Measurements from ENCODE around the gene CTDNEP1. TPM values are rescaled to one million over a fixed set of nuclear protein-coding genes. Genes with fewer than 3 reads are reported as not detected.

The CTDNEP1 gene
- total and polyA plus RNA-seq, 2 donors (not counting 3 experiments of a cell fraction or from before 2014, with no cell fraction given) = 130 to 143 TPM

DNA sequence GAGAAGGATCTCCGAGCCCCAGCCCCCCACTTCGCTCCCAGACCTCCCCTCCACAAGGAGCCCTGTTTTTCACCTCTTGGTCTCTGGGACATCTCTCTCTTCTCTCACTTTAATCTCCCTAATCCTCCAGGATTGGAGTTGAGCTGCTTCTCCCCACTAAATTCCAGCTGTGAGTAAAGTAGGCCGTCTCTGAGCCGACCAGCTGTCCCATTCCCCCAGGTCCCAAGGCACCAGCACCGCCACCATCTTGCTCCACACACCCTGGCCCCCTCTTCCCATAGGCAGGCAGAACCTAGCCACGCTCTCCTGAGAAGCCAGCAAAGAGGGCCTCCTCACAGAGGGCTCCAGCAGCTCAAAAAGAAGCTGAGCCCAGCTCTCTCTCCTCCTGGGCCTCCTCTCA, 32.8 kb downstream of the CTDNEP1 start:
- no peak overlapping the region for H3K4me3 ChIP-seq (replicated peaks in 1 of 3; ENCODE audit: insufficient read depth in 1 of 3, low read depth in 1 of 3, low read length in 3 of 3)
- dilution Hi-C loops (cut with MboI; ENCODE audit: extremely low pct_ligation_motif_present, low sequenced_read_pairs) = no loop called here

DNA sequence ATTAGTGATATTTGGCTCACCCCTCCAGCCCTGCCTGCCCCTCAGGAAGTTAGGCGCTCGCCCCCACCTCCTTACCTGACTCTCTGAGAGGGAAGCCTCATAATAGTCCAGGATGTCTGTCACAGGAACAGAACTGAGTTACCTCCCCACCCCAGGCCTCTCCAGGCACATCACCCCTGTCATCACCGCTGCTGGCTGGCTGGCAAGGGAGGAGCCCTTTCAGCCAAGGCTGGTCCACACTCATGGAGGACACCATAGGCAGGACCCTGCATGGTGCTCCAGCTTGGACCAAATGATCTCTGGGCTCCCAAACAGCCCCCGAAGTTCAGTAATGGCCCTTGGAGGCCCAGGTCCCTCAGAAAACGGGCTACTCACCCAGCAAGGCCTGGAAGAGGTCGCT, 33.4 kb downstream of the CTDNEP1 start:
- POLR2A ChIA-PET = interaction anchor here (1.4 kb wide), 1 partner anchor 21 kb away, joined by 4 read pairs; the partner anchor contains the start of gene PHF23
- no peaks in the 10 kb centered on the region for H4K20me1 ChIP-seq (replicated peaks; ENCODE audit: control insufficient read depth, extremely low read depth, insufficient read depth, low read length)
- peaks cover 8 to 14% of the 10 kb centered on the region in 2 experiments for H3K36me3 ChIP-seq (ENCODE audit: control insufficient read depth in 2 of 2, extremely low read depth in 1 of 2, insufficient read depth in 2 of 2, low read length in 2 of 2)
- no peak for FAIRE-seq
- H3K4me2 ChIP-seq (ENCODE audit: insufficient read depth, low read length) = no peak overlapping the region
- H3K4me1 ChIP-seq (ENCODE audit: control insufficient read depth, extremely low read depth, insufficient read depth, low read length) = peaks cover 40% of the 10 kb centered on the region
- no peak overlapping the region for H3K27ac ChIP-seq (ENCODE audit: insufficient read depth, low read depth, low read length)
- peaks cover 15% of the 10 kb centered on the region for H3K79me2 ChIP-seq (ENCODE audit: control insufficient read depth, insufficient read depth, low read length)
- DNase-seq (ENCODE audit: low read depth, low spot score) = no peak
- no peaks in the 10 kb centered on the region for H3K27me3 ChIP-seq (ENCODE audit: control insufficient read depth in 2 of 2, insufficient read depth in 2 of 2, low read length in 2 of 2)
- no TSS peak for BruUV-seq (replicated peaks)
- no peaks in the 10 kb centered on the region for H3K9me3 ChIP-seq (replicated peaks; ENCODE audit: control insufficient read depth, insufficient read depth, low read length)
- CTCF ChIA-PET = interaction anchor here (4.5 kb wide), 1 partner anchor 79 kb away, joined by 94 read pairs; no protein-coding TSS in a partner anchor
- TF ChIP-seq EZH2 (IDR thresholded peaks at IDR 0.05; ENCODE audit: borderline replicate concordance, low read depth, low read length, severe bottlenecking) (no peak), JUN (IDR thresholded peaks at IDR 0.05; ENCODE audit: borderline replicate concordance, insufficient read depth, insufficient read length, low read depth) (no peak)
- dilution Hi-C loops (cut with MboI; ENCODE audit: extremely low pct_ligation_motif_present, low sequenced_read_pairs) (no loop called here), intact Hi-C loops (cut with micrococcal nuclease) (no loop called here)
- no peak overlapping the region for H2AFZ ChIP-seq (ENCODE audit: low read depth, low read length)
- H3K9ac ChIP-seq (replicated peaks; ENCODE audit: extremely low read depth, insufficient read depth, low read length) = no peak overlapping the region
- no peak overlapping the region for H3K4me3 ChIP-seq (replicated peaks in 1 of 3; ENCODE audit: insufficient read depth in 1 of 3, low read depth in 1 of 3, low read length in 3 of 3)
- H3K9me1 ChIP-seq (replicated peaks; ENCODE audit: control insufficient read depth, extremely low read depth, insufficient read depth, low read length) = no peaks in the 10 kb centered on the region

More for the DNA sequence above, 32.8 kb downstream of the CTDNEP1 start:
- Histone ChIP-seq H4K20me1 (replicated peaks; ENCODE audit: control insufficient read depth, extremely low read depth, insufficient read depth, low read length) (no peaks in the 10 kb centered on the region), H3K9me1 (replicated peaks; ENCODE audit: control insufficient read depth, extremely low read depth, insufficient read depth, low read length) (no peaks in the 10 kb centered on the region), H3K27ac (ENCODE audit: insufficient read depth, low read depth, low read length) (no peak overlapping the region), H3K9me3 (replicated peaks; ENCODE audit: control insufficient read depth, insufficient read depth, low read length) (no peaks in the 10 kb centered on the region), H2AFZ (ENCODE audit: low read depth, low read length) (no peak overlapping the region), H3K27me3 (ENCODE audit: control insufficient read depth in 2 of 2, insufficient read depth in 2 of 2, low read length in 2 of 2) (no peaks in the 10 kb centered on the region), H3K4me2 (ENCODE audit: insufficient read depth, low read length) (no peak overlapping the region), H3K79me2 (ENCODE audit: control insufficient read depth, insufficient read depth, low read length) (peaks cover 11% of the 10 kb centered on the region), H3K36me3 (ENCODE audit: control insufficient read depth in 2 of 2, extremely low read depth in 1 of 2, insufficient read depth in 2 of 2, low read length in 2 of 2) (peaks cover 14 to 20% of the 10 kb centered on the region in 2 experiments), H3K9ac (replicated peaks; ENCODE audit: extremely low read depth, insufficient read depth, low read length) (no peak overlapping the region), H3K4me1 (ENCODE audit: control insufficient read depth, extremely low read depth, insufficient read depth, low read length) (peaks cover 37% of the 10 kb centered on the region)
- BruUV-seq (replicated peaks) = no TSS peak
- DNase-seq (ENCODE audit: low read depth, low spot score) = no peak
- no peak for FAIRE-seq
- CTCF ChIA-PET = interaction anchor here (4.5 kb wide), 1 partner anchor 78 kb away, joined by 94 read pairs; no protein-coding TSS in a partner anchor
- POLR2A ChIA-PET = interaction anchor here (0.5 kb wide), 1 partner anchor 111 kb away, joined by 5 read pairs; the partner anchor contains the start of gene NEURL4
- no peak for TF ChIP-seq MYC (IDR thresholded peaks at IDR 0.05; ENCODE audit: low read depth, low read length)
- TF ChIP-seq FOS (IDR thresholded peaks at IDR 0.05; ENCODE audit: borderline replicate concordance, insufficient read depth, low read length) = no peak
- TF ChIP-seq GATA2 (IDR thresholded peaks at IDR 0.05; ENCODE audit: insufficient read depth, insufficient read length, low read depth, low read length) = no peak
- intact Hi-C loops (cut with micrococcal nuclease) = loop anchor here (1.0 kb wide), 1 partner anchor 41 kb away; no protein-coding TSS in a partner anchor

Data from endothelial cell of umbilical vein (primary cell).